Left ventricle myocardium superior (tissue), 1 donor: ENCODE measurements around the gene ZNF599. TPM values are rescaled to one million over a fixed set of nuclear protein-coding genes. Genes with fewer than 3 reads are reported as not detected.

Experiments used
- ATAC-seq: fragments of 200-7000 bp; cut with Tn5 transposase; one replicate; pipeline ENCODE4 v1.9.1; 2020; ENCODE audit warnings: mild to moderate bottlenecking, moderate library complexity
- DNase-seq: peaks from one replicate; pipeline ENCODE4 v3.0.0-alpha.2; 2020
- intact Hi-C: fragments of 100-400 bp; cut with micrococcal nuclease; formaldehyde crosslinking; loops from one replicate; pipeline ENCODE4 v1.11.0; 2022
- total RNA-seq: library from RNA; stranded (reverse); fragmentation: NEBNext Ultra II Directional; extraction: Animal tissue kit (Norgen Biotek cat#: 25700); gene quantifications from one replicate; pipeline ENCODE4 v1.2.1, GENCODE V29; 2021
- donor health status: DM: no; HTN: yes; CAD: no; lungs with severe emphysema.

The ZNF599 gene
- total RNA-seq, 1 donor from 2014 or later = 3.4 TPM

DNA sequence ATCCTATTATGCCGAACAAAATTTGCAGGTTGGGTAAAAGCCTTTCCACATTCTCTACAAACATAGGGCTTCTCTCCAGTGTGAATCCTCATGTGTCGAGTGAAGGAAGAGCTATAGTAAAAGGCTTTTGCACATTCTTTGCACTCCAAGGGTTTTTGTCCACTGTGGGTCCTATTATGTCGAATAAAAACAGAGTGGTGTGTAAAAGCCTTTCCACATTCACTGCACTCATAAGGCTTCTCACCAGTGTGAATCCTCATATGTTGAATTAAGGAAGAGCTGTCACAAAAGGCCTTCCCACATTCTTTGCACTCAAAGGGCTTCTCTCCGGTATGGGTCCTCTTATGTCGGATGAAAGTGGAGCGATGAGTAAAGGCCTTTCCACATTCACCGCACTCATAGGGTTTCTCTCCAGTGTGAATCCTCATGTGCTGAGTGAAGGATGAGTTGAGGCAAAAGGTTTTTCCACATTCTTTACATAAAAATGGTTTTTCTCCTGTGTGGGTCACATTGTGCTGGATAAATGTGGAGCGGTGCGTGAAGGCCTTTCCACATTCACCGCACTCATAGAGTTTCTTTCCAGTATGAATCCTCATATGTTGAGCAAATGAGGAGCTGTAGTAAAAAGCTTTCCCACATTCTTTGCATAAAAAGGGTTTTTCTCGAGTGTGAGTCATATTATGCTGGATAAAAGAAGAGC lies 13.6 kb downstream of the ZNF599 start:
- ATAC-seq = no peak
- no peak for DNase-seq
- intact Hi-C loops = no loop called here

DNA sequence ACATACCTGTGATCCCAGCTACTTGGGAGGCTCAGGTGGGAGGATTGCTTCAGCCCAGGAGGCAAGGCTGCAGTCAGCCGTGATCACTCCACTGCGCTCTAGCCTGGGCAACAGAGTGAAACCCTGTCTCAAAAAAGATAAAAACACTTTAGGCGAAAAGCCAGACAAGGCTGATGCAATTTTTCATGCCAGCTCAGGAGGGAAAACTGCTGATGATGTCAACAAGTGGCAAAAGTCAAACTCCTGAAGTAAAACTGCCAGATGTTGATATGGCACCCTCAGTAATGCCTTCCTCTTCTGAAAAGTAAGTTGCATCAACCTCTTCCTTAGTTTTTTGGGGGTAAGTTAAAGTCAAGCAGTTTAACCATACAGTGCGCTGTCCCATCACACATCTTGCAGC lies 15.6 kb downstream of the ZNF599 start:
- DNase-seq (no peak), ATAC-seq (no peak)
- intact Hi-C loops = no loop called here

- DNase-seq (no peak), ATAC-seq (no peak)
- intact Hi-C loops = no loop called here
Observed at GRCh38 chr19:34744896-34745690, 27.9 kb downstream of the ZNF599 start.

DNA sequence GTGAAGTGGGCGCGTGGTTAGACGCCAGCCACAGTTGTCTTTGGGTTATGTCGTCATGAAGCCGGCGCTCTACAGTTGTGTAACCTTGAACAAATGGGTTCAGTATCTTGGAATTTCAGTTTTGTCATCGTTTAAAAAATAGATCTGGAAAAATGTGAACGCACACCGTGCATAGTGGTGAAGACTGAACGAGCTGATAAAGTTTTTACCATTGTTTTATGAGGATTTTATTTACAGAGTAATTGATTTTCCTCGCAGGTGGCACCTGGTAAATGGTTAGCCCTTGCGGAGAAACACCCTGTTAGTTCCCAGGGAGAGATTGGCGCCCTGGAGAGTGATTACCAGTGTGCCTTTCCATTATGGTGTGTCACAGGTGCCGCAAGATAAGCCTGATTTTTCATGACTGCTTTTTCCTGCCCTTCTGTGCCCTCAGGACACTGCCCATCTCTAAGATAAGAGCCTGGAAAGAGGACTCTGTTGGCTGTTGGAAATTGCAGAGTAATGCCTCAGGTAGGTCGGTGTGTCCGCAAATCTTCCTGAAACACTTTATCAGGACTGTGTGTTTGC lies 38.4 kb downstream of the ZNF599 start:
- no peak for ATAC-seq
- no peak for DNase-seq
- intact Hi-C loops = no loop called here

DNA sequence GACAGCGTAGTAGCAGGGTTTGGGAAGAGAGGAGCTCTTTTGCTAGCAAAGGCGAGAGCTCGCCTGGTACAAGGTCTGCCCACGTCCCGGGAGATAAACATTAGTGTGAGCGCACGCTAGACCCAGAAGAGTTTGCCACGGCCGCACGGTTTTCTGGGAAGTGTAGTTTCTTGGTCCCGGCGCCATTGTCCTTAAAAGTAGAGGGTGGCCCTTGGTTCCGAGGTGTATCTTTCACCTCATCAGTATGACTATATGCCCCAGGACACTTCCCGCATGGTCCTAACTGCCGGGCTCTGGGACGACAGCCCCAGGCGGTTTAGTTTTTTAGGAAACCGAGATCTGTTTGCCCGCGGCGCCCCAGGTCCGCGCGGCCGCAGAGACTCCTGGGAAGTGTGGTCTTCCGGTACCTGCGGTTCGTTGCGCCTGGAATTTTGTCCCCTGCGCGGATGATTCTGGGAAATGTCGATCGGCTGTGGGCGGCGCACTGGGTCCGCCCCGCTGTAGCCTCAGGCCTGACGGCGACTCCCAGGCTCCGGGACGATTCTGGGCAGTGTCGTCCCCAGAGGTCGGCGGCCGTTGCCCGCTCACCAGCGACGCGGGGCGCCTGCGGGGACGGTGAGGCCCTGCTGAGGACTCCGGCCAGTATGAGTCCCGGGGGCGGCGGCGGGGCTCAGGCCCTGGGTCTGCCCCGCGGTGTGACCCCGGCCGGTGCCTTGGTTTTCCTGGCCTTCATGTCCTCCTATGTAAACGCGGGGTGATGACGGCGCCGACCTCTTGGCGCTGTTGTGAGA lies 39.1 kb downstream of the ZNF599 start, which contains the start of gene ZNF181:
TSS of gene ZNF181 (plus strand) at position 498 of the 791 bp plus-strand sequence. CDS start 795 bp downstream, outside the sequence.
- DNase-seq (peak; percentile 92), ATAC-seq (peak; percentile 95)
- intact Hi-C loops = no loop called here

DNA sequence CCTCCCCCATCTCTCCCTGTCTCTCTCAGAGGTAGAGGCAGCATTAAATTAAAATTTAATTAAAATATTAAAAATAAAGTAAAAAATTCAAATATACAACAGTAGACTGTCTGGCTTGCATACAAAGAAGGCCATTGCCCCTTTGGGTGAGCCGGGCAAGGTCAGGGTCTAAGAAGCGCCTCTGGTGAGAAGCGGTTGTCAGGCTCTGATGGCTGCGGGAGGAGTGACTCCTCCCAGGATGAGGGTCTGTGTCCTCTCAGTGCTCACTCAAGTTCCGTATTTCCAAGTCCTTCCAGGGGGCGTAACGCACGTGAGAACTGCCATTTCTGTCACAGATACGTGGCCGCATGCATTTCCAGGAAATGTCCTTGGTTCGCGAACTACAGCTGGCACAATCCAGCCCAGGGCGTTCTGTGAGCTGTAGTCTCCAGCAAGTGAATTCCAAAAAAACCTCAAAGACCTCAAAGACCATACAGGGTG lies 39.7 kb downstream of the ZNF599 start:
- intact Hi-C loops = no loop called here
- DNase-seq (no peak), ATAC-seq (peak; percentile 33)

DNA sequence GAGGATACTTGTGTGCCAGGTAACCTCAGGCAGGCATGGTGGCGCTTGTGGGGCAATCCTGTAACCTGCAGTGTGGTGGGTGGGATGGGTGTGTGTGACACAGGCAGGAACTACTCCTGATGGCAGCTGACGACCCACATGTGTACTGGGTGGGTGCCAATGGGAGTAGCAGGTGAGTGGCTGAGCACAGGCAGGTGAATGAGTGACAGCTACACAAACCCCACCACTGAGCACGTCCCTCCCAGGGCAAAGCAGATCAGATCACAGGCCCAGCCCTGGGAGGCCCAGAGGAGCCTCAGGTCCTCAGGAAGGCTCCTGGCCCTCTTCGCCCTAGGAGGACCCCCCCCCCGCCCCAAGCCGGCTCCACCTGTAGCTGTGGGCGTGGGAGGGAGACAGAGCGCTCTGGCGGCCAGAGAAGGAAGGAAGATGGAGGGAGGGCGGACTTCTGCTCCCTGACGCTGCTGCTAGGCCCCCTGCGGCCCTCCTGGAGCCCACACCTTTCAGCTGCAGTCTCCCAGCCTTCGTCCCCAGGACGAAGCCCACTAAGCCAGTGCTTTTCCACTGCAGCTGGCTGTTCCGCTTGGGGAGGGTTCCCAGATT lies 40.3 kb downstream of the ZNF599 start:
- DNase-seq = peak; percentile 30
- intact Hi-C loops = no loop called here
- no peak for ATAC-seq

DNA sequence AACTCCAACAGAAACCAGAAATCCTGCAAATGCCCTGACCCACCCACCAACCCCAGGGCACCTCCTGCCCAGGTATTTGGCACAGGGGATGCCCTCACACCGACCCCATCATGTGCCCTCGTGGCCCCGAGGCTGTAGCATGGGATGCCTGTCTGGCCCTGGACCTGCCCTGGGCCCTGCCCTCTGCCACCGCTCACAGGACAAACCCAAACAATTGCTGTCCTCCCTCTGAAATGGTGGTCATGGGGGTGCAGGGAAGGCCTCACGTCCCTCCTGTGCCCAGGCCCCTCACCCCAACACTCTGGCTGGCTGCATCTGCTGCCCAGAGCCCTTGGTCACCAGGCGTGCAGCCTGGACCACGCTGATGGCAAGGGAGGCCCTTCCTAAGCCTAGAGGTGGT lies 41.1 kb downstream of the ZNF599 start:
- DNase-seq (no peak), ATAC-seq (no peak)
- intact Hi-C loops = no loop called here

GRCh38 chr19:34731019-34731829 lies 41.8 kb downstream of the ZNF599 start:
- no peak for ATAC-seq
- peak; percentile 41 for DNase-seq
- intact Hi-C loops = no loop called here

DNA sequence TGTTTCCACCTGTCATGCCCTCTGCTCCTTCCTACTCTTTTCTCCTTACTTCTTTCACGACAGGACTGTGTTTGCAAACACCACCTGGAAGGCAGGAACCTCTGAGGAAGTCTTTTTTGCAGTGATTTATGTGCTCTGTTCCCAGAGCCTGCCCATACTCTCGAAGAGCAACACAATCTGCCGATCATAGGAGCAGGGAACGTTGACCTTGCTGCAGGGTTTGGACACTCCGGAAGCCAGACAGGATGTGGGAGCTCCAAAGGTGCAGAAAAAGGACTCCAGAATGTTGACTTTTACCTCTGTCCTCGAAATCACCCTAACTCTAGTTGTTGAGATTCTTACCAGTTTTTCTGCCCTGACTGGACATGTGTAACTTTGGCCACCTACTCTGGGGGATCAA lies 47.6 kb downstream of the ZNF599 start:
- ATAC-seq (no peak), DNase-seq (no peak)
- intact Hi-C loops = no loop called here

DNA sequence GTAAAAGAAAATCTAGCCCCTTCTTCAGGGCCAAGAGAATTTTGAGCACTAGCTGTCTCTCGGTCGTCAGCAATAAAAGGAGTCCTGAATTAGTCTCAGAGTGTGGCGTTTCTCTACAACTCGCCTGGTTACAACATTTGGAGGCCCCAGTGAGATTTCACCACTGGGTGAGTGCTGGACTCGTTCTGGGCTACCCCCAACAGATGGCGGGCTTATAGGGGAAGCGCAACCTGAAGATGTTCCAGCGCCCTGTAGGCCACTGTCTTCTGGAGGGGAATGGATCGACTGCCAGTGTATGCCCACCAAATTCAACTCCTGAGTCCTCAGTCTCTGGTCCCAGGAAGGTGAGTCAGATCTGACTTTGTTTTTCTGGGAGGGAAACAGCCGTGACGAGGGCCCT lies 50.7 kb downstream of the ZNF599 start:
- DNase-seq (no peak), ATAC-seq (no peak)
- intact Hi-C loops = no loop called here

- no peak for ATAC-seq
- intact Hi-C loops = no loop called here
- no peak for DNase-seq
Observed at GRCh38 chr19:34715357-34715756, 57.7 kb downstream of the ZNF599 start.

DNA sequence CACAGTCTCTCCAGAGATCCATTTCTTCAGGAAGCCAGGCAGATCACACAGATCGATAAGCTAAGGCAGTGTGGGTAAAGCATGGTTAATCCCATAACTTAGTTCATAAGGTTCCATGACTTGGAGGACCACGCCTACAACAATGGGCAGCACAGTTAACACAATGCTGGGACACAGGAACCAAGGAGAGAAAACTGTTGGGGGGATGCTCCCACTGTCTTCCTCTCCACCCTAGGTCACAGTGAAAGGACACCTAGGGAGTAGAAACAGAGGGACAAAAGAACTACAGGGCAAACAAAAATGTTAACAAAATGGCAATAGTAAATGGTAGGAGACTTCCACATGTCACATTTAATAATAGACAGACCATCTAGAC lies 59.8 kb downstream of the ZNF599 start:
- DNase-seq = no peak
- no peak for ATAC-seq
- intact Hi-C loops = loop anchor here (5.0 kb wide), 1 partner anchor 71 kb away; no protein-coding TSS in a partner anchor

DNA sequence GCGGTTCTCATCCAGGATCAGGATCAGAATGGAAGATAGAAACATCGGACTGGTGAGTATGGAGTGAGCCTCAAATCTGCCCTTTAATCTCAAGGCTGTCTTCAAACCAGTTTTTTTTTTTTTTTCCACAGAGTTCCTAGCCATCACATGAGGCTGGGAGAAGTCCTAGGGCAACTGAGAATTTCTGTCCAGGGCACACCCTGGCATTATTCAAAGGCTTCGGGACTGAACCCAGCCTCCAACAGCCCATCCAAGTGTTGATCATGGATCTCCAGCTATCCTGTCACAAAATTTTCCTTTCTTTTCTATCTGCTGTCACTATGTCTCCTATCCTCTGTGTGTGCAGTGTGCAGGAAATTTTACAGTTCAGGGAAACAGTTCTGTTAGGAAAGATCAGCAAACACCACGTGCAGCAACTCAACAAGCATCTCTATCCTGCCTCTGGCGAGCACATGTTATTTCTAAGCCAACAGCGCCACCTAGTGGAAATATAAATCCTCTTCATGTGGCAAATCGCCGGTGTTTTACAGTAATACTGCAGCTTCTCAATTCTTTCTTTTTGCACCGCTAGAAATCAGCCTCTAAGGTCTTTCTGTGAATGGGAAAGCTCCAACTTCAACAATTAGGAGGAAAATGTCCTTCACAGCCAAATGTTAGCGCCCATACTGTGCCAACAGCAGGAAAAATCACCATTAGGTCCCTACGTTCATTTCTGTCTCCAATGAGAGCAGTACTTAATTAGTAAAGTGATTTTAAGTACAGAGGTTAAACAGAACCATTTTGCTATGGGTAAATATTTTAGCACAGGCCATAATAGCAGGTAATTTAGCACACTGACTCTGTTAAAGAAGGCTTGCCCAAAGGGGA lies 60.4 kb downstream of the ZNF599 start:
- ATAC-seq = peak; percentile 78
- intact Hi-C loops = loop anchor here (5.0 kb wide), 1 partner anchor 70 kb away; no protein-coding TSS in a partner anchor
- DNase-seq = no peak

- DNase-seq (no peak), ATAC-seq (no peak)
- intact Hi-C loops = loop anchor here (5.0 kb wide), 1 partner anchor 70 kb away; no protein-coding TSS in a partner anchor
Observed at GRCh38 chr19:34711890-34712289, 61.1 kb downstream of the ZNF599 start.
